GM21526 (cell line): ENCODE data around the gene ZDHHC15.
"Not testable (repeated sequence)": the region's sequence is repeated elsewhere in the genome, so short reads cannot be mapped to it uniquely, and the experiment has no call there.

Experiments
- ATAC-seq: cut with Tn5 transposase; IDR thresholded peaks from one replicate; pipeline ENCODE4 v1.9.1; 2021; ENCODE audit warnings: moderate library complexity; ENCODE audit not compliant: unreplicated experiment, low FRiP score

The ZDHHC15 gene

GRCh38 chrX:75522565-75523431 is at the start of gene ZDHHC15:
TSS of gene ZDHHC15 (minus strand) at chrX:75523037. CDS start at chrX:75523024, 13 bp downstream.
- no peak for ATAC-seq

- ATAC-seq: not testable (repeated sequence)
These were observed 37.7 kb upstream of the ZDHHC15 start for GRCh38 chrX:75560544-75560943.

GRCh38 chrX:75547783-75548182 is 24.9 kb upstream of the ZDHHC15 start:
- ATAC-seq: no peak

- ATAC-seq: no peak
These were observed 24.1 kb upstream of the ZDHHC15 start for GRCh38 chrX:75546724-75547511.

GRCh38 chrX:75544786-75545185 is 21.9 kb upstream of the ZDHHC15 start:
- ATAC-seq: no peak

GRCh38 chrX:75483933-75484332 is 38.9 kb downstream of the ZDHHC15 start:
- no peak for ATAC-seq

- not testable (repeated sequence) for ATAC-seq
These were observed 61.1 kb downstream of the ZDHHC15 start for GRCh38 chrX:75461780-75462179.

- ATAC-seq: no peak
These were observed 101.1 kb downstream of the ZDHHC15 start for GRCh38 chrX:75421688-75422230.

- not testable (repeated sequence) for ATAC-seq
These were observed 115.7 kb downstream of the ZDHHC15 start for GRCh38 chrX:75407153-75407552.

- ATAC-seq: no peak
These were observed 132.4 kb downstream of the ZDHHC15 start for GRCh38 chrX:75390470-75390869.

- ATAC-seq: no peak
These were observed 153.1 kb downstream of the ZDHHC15 start for GRCh38 chrX:75369721-75370120.

- no peak for ATAC-seq
These were observed 156.0 kb downstream of the ZDHHC15 start for GRCh38 chrX:75366861-75367260.

GRCh38 chrX:75365243-75365975 is 157.4 kb downstream of the ZDHHC15 start:
- ATAC-seq: no peak

GRCh38 chrX:75361788-75362187 is 161.0 kb downstream of the ZDHHC15 start:
- no peak for ATAC-seq

GRCh38 chrX:75348601-75349000 is 174.2 kb downstream of the ZDHHC15 start:
- not testable (repeated sequence) for ATAC-seq

GRCh38 chrX:75337525-75337924 is 185.3 kb downstream of the ZDHHC15 start:
- ATAC-seq: no peak

- no peak for ATAC-seq
These were observed 187.7 kb downstream of the ZDHHC15 start for GRCh38 chrX:75335127-75335458.

- ATAC-seq: not testable (repeated sequence)
These were observed 188.3 kb downstream of the ZDHHC15 start for GRCh38 chrX:75334407-75335126.

- no peak for ATAC-seq
These were observed 195.2 kb downstream of the ZDHHC15 start for GRCh38 chrX:75327607-75328006.
